ENCODE results near the gene C1orf116. TPM values are rescaled to one million over a fixed set of nuclear protein-coding genes. Genes with fewer than 3 reads are reported as not detected.

Gene C1orf116
- total RNA-seq, 1 experiment from 2014 or later = 0.26 TPM

DNA sequence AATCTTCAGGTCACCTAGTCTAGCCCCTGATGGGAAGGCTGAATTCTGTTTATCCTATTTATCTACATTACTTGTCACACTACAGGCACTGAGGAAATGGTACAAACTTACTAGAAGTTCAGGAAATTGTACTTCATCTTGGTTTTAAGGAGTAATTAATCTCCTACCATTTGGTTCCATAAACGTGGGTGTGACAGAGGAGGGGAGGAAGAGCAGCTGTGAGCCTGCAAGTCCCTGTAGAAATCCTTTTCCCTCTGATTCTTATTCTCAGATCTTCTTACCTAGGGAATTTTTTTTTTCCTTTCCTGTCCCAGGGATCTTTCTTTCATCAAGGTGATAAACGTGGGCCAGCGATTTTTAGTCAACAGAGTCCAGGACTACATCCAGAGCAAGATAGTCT, 34.6 kb upstream of the C1orf116 start:
- H3K36me3 ChIP-seq = no peaks in the 10 kb centered on the region
- no peaks in the 10 kb centered on the region for H3K27me3 ChIP-seq

DNA sequence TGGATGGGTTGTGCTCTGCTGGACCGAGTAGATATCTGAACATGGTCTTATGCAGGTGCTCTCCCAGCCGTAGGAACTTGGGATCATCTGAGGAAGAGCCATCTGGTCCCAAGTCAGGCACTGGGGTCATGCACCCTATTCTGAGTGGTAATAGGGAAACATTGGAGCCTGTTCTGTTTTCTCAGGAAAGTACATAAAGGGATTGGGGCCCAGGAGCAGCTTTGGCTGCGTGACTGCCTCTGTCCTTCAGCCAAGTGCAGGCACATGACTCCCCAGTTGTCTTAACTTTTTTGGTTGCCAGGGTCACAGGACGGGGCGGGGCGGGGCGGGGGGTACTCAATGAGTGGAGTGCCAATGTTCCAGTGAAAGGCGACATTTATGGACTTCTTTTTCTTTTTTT, 32.0 kb upstream of the C1orf116 start:
- no peaks in the 10 kb centered on the region for H3K36me3 ChIP-seq
- H3K27me3 ChIP-seq = no peaks in the 10 kb centered on the region
- H3K9me3 ChIP-seq = no peaks in the 10 kb centered on the region
- H3K4me3 ChIP-seq = no peak overlapping the region
- no peak for DNase-seq

More for the DNA sequence above, 34.6 kb upstream of the C1orf116 start:
- no peak overlapping the region for H3K4me3 ChIP-seq
- DNase-seq = no peak
- no peaks in the 10 kb centered on the region for H3K9me3 ChIP-seq

DNA sequence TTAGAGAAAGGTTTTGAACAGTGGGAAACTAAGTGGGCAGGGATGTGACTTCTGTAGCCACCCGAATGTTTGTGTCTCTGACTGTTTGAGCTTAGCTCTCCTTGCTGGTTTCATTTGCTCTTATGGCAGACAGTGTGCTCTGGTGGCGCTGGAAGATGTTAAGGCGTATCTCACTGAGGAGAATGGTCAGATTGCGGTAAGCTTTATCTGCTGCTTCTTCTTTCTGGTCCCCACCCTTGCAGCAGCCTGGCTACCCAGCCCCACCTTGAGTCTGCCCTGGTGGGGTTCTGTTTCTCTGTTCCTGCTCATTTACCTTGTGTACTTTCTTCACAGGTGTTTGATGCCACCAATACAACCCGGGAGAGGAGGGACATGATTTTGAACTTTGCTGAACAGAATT, 30.5 kb upstream of the C1orf116 start:
- Histone ChIP-seq H3K9me3 (no peaks in the 10 kb centered on the region), H3K27me3 (no peaks in the 10 kb centered on the region), H3K4me3 (no peak overlapping the region), H3K36me3 (no peaks in the 10 kb centered on the region)
- DNase-seq = no peak

DNA sequence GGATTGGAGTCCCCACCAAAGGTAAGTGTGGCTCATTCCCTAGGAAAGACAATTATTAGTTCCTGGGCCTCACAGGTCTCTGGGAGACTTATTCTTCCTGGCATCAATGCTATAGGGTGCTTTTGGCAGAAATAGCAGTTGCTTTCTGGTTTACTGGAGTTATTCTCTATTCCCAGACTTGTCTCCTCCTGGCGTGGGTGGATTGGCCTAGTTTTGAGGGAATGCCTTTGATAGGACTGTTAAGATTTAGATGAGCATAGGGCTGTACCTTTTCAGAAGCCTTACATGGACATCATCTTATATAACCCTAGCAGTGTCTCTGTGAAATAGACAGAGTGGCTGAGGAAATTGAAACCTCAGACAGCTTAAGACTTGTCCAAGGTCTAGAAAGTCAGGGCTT, 29.5 kb upstream of the C1orf116 start:
- Histone ChIP-seq H3K36me3 (no peaks in the 10 kb centered on the region), H3K27me3 (no peaks in the 10 kb centered on the region), H3K4me3 (no peak overlapping the region), H3K9me3 (no peaks in the 10 kb centered on the region)
- no peak for DNase-seq

DNA sequence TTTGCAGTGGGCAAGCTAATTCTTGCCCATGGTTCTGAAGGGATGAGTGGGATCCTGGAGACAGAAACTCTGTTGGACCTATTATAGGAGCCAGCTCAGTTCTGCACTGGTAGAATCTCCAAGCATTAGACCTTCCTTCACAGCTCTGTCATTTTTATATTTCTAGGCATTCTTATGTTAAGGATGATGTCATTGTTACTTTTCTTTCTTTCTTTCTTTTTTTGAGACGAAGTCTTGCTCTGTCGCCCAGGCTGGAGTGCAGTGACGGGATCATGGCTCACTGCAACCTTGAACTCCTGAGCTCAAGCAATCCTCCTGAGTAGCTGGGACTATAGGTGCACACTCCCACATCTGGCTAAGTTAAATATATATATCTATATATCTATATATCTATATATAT, 28.0 kb upstream of the C1orf116 start:
- no peak for DNase-seq

DNA sequence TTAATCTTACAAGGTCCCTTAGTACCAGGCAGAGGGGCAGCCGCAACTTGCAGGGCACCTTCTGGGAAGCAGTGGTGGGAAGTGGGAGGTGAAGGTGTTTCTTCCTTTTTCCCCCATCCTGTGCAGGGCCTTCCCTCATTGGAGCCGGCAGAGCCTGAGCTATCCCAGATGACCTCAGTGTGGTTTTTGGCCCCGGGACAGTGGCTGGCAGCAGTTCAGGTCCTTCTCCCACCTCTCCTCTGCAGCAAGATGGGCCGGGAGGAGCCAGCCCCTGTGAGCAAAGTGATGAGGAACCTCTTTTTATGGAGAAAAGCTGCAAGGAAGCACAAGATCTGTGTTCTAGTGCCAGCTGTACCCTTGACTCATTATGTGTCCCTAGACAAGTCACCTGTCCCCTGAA, 27.3 kb upstream of the C1orf116 start:
- Histone ChIP-seq H3K36me3 (no peaks in the 10 kb centered on the region), H3K4me3 (no peak overlapping the region), H3K27me3 (no peaks in the 10 kb centered on the region), H3K9me3 (no peaks in the 10 kb centered on the region)
- no peak for DNase-seq

More for the DNA sequence above, 28.0 kb upstream of the C1orf116 start:
- H3K36me3 ChIP-seq = no peaks in the 10 kb centered on the region
- no peak overlapping the region for H3K4me3 ChIP-seq
- H3K9me3 ChIP-seq = no peaks in the 10 kb centered on the region
- no peaks in the 10 kb centered on the region for H3K27me3 ChIP-seq

DNA sequence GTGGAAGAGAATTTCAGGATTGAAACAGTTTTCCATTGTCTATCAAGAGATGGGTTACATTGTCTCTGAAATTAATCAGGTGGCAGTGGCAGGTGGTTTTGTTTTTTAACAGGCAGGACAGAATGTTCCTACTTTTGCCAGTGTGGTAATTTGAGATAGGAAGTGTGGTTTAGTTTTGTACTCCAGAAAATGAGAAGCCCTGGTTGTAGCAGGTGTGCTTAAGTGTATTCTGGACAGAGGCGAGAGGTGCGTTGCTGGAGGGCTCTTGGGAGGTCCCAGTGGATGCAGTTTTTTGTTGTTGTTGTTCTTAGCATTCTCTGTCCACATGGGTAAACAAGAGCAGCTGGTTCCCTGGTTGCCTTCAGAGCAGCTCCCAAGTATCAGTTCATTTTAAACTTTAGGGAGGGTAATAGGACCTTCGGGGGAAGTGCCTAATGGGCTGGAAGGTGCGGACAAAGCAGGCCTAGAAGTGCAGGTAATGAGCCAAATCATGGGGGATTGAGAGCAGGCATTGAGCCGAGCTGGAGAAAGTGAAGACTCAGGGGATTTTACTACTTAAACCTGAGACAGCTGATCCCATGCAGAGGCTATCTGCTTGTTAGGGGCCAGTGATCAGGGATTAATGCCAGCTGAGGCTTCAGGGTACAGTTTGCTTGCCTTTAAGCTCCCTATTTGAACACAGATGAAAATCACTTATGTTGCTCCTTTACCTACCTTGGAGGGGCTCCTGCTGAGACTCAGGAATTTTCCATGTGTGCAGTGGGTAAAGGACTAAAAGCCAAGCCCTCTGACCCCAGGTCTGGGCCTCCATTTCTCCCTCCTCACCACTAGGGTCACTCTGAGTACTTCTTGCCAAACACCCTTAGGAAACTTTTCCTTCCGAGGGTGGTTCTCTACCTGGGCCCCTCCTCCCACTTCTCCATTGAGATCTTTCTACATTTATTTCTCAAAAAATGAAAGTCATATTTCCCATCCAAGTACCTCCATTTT, 26.6 kb upstream of the C1orf116 start:
- Histone ChIP-seq H3K36me3 (no peaks in the 10 kb centered on the region), H3K4me3 (no peak overlapping the region), H3K9me3 (no peaks in the 10 kb centered on the region), H3K27me3 (no peaks in the 10 kb centered on the region)
- DNase-seq = no peak

DNA sequence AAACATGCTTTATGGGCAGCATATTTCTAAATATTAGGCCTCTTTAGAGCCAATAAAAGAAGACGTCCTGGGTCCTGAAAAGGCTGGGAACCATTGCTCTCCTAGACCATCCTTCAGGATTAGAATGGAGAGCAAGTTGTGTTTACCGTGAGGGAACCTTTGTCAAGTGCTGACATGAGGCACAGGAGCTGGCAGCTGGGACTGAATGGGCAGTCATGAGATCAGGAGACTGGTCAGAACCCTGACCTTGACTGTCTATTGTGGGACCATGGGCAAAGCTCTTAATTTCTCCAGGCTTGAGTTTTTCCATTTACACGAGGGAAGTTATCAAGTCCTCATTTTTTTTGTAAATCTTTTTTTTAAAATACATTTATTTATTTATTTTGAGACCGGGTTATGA, 25.7 kb upstream of the C1orf116 start:
- no peak for DNase-seq
- no peaks in the 10 kb centered on the region for H3K27me3 ChIP-seq
- no peaks in the 10 kb centered on the region for H3K36me3 ChIP-seq
- no peaks in the 10 kb centered on the region for H3K9me3 ChIP-seq
- H3K4me3 ChIP-seq = no peak overlapping the region

DNA sequence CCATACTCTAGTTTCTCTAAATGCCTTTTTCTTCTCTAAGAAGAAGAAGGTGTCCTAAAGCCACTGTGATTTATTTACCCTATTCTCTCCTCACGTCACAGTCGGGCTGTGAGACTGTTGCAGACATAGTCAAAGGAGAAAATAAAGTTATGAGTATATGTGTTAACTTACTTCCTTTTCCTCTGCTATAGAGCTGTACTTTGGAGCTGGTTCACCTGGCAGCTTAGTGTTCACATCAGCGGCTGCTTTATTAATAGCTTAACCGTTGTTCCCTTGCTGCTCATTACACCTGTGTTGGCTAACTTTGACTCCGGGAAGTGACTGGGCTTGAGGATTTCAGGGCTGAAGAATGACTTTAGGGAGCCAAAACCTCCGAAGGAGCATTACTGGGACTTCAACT, 24.1 kb upstream of the C1orf116 start:
- Histone ChIP-seq H3K9me3 (no peaks in the 10 kb centered on the region), H3K27me3 (no peaks in the 10 kb centered on the region), H3K36me3 (no peaks in the 10 kb centered on the region), H3K4me3 (no peak overlapping the region)
- no peak for DNase-seq

DNA sequence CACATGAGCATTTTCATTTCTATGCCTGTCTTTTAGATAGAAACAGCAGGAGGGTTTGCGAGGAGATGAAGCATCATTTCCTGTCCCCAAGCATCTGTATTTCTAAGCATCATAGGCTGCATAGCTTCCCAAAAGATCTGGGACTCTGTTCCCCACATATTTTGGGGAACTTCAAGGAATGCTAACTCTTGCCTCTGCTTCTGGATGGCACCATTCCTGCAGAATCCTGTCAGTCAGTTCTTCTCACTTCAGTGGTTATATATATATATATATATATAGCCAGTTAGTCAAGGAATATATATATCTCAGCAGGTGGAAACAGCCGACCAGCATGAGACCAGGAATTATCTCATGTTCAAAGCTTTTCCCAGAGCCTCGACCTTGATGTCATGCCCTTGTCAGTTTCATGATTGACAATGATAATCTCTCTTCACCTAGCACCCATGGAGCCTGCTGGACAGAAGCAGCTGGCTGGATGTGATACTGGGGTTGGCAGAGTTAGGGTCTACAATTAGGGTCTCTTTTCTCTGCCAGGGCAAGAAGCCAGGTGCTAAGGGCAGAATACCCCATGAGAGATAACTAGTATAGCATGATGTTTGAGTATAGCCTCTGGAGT, 22.9 kb upstream of the C1orf116 start:
- Histone ChIP-seq H3K4me3 (no peak overlapping the region), H3K36me3 (no peaks in the 10 kb centered on the region), H3K9me3 (no peaks in the 10 kb centered on the region), H3K27me3 (no peaks in the 10 kb centered on the region)
- no peak for DNase-seq

DNA sequence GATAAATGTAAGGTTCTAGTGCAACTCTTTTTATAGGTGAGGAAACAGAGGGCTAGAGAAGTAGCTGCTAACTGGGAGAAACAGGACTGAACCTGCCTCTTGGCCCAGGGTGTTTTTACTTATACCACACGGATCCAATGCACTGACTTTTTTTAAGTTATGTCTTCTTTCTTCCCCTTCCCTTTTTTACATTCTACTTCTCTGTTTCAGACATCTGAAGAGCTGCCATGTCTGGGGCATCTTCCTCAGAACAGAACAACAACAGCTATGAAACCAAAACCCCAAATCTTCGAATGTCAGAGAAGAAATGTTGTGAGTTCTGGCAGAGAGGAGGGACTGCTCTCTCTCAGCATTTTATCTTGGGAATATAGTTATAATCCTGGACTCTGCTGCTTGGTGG, 21.9 kb upstream of the C1orf116 start:
- no peak overlapping the region for H3K4me3 ChIP-seq
- no peak for DNase-seq
- H3K36me3 ChIP-seq = peaks cover 3% of the 10 kb centered on the region
- H3K27me3 ChIP-seq = no peaks in the 10 kb centered on the region
- no peaks in the 10 kb centered on the region for H3K9me3 ChIP-seq

DNA sequence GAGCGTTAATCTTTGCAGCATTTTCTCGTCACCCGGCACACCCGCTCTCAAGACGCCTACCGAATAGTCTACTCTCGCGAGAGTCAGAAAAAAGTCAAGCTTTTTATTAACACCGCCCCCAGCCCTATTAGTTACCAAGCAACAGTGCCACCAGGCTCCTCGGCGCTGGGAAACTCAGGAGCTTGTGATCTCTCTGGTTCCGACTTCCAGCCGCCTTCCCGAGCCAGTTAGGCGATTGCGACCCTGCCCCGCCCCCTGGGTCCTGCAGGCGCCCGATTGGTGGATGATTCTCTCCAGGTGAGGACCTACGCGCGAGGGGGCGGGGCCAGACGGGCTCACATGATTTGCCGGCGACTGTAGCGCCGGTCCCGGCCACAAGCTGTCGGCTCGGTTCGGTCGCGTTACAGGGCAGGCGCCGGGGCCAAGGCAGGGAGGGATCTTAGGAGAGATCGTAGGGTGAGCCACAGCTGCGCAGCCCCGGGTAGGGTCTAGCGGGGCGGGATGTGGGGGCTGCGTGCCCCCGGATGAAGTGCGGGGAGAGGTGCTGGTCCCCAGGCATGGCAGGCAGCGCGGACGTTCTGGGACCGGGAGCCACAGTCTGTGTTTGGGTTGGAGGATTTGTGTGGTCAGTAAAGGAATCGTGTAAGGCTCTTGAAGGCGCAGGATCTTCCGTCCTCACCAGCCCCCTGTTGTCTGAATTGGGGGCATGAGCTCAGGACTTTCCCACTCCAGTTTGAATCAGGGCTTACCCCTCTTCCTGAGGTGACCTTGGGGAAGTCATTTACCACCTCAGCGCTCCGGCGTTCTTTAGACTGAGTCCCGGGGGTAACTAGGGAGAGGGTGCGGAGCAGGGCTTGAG, 20.6 kb upstream of the C1orf116 start, which contains the start of gene PFKFB2:
Gene PFKFB2 (plus strand): TSS at position 365 of the 859 bp plus-strand sequence. CDS start 1,443 bp downstream, outside the sequence.
- DNase-seq = peak; percentile 85
- no peaks in the 10 kb centered on the region for H3K27me3 ChIP-seq
- H3K4me3 ChIP-seq = peak within 1 kb of the TSS; percentile 56
- H3K9me3 ChIP-seq = no peaks in the 10 kb centered on the region
- H3K36me3 ChIP-seq = peaks cover 16% of the 10 kb centered on the region

DNA sequence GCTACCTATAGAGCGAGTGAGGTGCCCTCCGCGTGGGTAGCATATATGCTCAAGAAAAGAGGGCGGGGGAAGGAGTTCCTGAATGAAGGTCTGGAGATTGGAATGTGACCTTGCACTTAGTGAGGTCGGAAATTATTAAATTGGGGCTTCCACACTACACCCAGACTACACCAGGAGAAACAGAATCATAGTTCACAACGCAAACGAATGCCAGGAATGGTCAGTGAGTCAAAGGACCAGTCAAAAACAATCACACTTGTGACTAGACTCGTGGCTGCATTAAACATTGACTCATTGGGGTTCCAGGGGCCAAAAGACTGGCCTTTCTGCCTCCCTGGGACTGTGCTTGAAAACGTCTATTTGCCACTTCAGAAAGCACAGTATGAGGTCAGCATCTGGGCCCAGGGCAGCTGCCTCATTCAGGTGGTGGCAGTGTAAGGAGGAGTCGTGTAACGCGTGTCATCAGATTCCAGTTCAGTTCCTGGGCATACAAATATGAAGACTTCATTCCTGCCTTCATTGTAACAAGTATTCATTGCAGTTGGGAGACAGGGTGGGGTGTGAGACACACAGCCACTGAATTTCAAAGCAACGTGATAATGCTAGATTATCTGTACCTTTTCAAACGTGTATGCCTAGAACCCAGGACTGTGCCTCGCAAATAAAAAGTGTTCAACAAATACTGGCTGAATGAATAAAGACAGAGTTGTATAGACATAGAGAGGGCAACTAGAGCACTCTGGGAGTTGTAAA, 18.8 kb upstream of the C1orf116 start, which contains the start of gene YOD1:
Gene YOD1 (minus strand): TSS at position 18 of the 753 bp plus-strand sequence. CDS start 178 bp downstream, outside the sequence.
- no peaks in the 10 kb centered on the region for H3K9me3 ChIP-seq
- H3K36me3 ChIP-seq = peaks cover 34% of the 10 kb centered on the region
- H3K27me3 ChIP-seq = no peaks in the 10 kb centered on the region
- H3K4me3 ChIP-seq = peak within 1 kb of the TSS; percentile 88
- DNase-seq = peak; percentile 83

DNA sequence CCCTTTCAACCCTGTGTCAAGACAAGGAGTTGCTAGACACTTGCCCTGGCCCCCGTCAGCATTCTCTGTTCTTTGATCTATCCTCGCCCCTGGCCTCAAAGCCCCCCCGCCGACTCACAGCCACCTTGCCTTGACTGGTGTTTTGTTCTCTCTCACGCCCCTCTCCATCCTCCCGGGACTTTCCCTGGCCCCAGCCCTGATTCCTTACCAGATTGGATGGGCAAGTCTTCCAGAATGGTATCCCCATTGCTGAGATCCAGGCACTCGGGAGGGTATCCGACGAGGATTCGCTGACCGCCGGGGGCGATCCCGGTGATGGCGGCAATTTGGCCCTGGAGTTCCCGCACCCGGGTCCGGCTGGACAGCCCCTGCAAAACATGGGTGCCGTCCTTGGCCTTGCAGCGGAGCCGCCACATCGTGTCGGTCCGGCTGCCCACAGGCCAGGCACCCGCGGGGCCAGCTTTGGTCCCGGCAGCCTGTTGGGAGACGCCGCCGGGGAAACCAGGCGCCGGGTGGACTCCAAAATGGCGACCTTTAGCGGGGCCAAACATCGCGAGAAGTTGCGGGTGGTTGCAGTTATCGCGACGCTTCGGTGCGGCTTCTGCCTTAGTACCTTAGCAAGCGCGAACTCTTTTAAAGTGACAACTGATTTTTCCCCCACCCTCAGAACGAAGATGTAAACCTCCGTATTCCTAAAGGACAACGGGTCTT, 18.1 kb upstream of the C1orf116 start:
- Histone ChIP-seq H3K36me3 (peaks cover 41% of the 10 kb centered on the region), H3K27me3 (no peaks in the 10 kb centered on the region), H3K4me3 (peak overlapping the region; percentile 88), H3K9me3 (no peaks in the 10 kb centered on the region)
- peak; percentile 90 for DNase-seq

DNA sequence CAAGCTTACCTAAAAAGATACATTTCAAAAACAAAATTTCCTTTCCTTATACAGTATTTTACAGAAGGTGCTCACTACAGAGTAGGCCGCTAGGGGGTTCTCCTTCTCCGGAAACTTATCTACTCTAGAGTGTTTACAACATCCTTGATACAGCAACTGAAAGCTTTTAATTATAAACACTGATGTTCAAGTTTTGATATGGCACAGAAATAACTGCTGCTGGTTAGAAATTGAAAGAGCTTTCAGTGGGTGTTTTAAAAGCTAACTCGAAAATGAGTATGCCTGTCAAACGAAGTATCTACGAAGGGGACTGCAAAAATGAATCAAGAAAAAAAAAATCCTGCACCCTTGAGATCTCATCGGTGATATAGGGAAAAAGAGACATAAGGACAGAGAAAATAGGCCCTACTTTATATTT, 17.4 kb upstream of the C1orf116 start:
- Histone ChIP-seq H3K36me3 (peaks cover 48% of the 10 kb centered on the region), H3K9me3 (no peaks in the 10 kb centered on the region), H3K27me3 (no peaks in the 10 kb centered on the region), H3K4me3 (peak overlapping the region; percentile 88)
- peak; percentile 42 for DNase-seq

Measured in MG63 (cell line).